Stomach (tissue), 4 donors: ENCODE data around the gene NT5C1B.

ENCODE experiments used
- EP300 ChIP-seq: sonication (generic); formaldehyde crosslinking; IDR thresholded peaks from one replicate; pipeline ENCODE4 v1.6.1; 2017; ENCODE audit warnings: antibody characterized with exemption
- POLR2AphosphoS5 ChIP-seq, 3 donors: sonication (generic); formaldehyde crosslinking; IDR thresholded peaks; one replicate each; pipeline ENCODE4 v1.6.1; 2016; ENCODE audit warnings: antibody characterized with exemption in 3 of 3

DNA sequence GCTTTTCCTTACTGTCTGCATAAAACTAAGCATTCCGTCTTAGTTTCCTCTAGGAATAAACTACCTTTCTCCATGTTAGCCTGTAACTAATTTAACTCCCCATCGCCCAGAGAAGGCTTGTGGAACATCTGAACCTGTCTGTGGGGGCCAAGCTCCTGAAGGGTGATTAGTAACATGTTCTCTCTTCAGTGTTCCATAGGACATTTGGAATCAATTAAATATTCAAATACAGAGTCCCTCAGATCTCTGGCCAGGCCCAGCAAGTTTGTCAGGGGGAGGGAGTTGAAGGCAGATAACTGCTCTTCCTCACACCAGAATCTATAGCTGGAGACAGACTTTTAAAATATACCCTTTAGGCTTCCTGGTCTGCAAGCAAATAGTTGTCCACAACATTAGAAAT is 37.7 kb downstream of the NT5C1B start:
- TF ChIP-seq POLR2AphosphoS5 (IDR thresholded peaks at IDR 0.05) (no peak), EP300 (no peak)
